Measurements from ENCODE around the gene RNPEPL1. TPM values are rescaled to one million over a fixed set of nuclear protein-coding genes. Genes with fewer than 3 reads are reported as not detected.

The RNPEPL1 gene
- total and polyA plus RNA-seq, 2 experiments from 2014 or later: 49.0 to 61.2 TPM

DNA sequence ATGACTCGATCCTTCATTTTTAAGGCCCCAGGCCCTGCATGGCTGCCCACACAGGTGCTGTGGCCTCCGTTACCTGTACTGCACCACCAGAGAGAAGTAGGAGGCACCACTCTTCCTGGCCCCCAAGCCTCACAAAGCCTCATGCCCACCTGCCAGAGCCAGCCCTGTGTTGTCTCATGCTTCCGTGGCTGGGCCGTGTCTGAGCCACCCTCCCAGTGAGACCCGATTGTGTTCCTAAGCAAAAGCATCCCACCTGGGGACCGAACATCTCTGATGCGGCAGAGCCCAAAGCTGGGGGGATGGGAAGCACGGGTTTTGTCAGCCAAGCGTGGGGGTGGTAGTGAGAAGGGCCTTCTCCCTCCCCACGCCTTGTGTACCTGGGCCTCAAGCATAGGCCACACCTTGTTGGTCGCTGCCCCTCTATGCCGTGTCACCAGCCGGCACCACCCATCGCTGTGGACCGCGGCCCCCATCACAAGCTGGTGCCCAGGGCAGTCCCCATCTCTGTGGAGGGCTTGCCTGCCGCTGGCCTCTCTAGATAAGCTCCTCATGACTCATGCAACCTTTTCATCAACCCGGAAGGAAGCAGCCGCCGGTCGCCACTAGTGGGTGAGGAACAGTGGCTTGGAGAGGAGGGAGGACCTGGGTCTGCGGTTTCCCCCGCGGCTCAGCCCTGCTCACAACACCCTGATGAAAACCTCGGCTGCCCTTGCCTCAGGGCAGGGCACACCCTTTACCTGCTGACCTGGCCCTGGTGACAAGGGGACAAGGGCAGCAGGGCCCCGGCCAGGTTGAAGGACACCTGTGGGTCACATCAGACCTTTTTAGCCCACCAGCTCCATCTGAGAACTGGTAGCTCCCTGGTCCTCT, 2.7 kb upstream of the RNPEPL1 start:
- no peaks in the 10 kb centered on the region for H3K27me3 ChIP-seq
- H3K4me3 ChIP-seq: no peak overlapping the region
- no peaks in the 10 kb centered on the region for H3K36me3 ChIP-seq
- H3K9me3 ChIP-seq (ENCODE audit: low read depth): no peaks in the 10 kb centered on the region
- peak; percentile 31 to 92 for DNase-seq (ENCODE audit: low read depth in 1 of 2, low spot score in 1 of 2)
- TF ChIP-seq, protein P1, sequence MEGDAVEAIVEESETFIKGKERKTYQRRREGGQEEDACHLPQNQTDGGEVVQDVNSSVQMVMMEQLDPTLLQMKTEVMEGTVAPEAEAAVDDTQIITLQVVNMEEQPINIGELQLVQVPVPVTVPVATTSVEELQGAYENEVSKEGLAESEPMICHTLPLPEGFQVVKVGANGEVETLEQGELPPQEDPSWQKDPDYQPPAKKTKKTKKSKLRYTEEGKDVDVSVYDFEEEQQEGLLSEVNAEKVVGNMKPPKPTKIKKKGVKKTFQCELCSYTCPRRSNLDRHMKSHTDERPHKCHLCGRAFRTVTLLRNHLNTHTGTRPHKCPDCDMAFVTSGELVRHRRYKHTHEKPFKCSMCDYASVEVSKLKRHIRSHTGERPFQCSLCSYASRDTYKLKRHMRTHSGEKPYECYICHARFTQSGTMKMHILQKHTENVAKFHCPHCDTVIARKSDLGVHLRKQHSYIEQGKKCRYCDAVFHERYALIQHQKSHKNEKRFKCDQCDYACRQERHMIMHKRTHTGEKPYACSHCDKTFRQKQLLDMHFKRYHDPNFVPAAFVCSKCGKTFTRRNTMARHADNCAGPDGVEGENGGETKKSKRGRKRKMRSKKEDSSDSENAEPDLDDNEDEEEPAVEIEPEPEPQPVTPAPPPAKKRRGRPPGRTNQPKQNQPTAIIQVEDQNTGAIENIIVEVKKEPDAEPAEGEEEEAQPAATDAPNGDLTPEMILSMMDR (IDR thresholded peaks at IDR 0.05; ENCODE audit: low read depth, low read length): no peak
- peak overlapping the region; percentile 6 for H3K27ac ChIP-seq
- H3K4me1 ChIP-seq (ENCODE audit: low read depth): peaks cover 25% of the 10 kb centered on the region

DNA sequence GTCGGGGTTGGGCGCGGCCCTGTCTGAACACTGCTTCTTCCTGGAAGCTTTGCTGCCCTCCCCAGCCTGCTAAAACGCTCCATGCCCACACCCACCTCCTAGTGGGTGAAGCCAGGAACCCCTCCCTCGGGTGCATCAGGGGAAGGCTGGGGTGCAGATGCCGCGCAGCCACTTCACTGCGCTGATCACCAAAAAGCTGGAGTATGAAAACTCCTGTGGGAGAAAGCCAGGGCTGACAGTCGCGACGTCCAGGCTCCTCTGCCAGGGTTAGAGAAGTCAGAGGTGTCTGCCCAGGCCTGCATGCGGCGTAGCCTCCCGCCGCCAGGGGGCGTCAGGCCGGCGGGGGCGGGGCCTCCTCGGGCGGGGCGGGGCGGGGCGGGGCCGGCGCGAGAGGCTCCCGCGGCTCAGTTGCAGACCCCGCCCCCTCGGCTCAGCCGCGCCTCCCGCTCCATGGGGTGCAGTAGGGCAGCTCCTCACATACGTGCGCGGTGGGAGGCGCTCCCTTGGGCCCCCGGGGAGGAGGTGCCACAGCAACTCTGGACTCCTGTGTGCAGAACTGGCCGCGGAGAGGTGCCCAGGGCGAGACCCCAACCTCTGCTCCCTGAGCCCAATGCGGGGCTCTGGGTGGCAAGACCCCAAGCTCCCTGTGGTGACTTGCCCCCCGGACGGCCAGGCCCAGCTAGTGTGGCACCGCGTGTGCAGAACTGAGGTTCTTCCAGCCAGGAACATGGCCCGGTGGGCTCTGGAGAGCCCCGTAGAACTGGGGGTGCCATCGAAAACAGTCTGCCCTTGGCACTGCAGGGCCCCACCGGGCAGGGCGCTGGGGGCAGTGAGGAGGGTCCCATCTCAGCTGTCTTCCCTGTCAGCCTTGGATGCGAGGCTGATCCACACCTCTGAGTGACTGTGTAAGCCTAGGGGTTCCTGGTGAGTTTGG, 1.8 kb upstream of the RNPEPL1 start:
- TF ChIP-seq, protein P1 (IDR thresholded peaks at IDR 0.05; ENCODE audit: low read depth, low read length): peak; percentile 65
- peak overlapping the region; percentile 1 for H3K4me3 ChIP-seq

DNA sequence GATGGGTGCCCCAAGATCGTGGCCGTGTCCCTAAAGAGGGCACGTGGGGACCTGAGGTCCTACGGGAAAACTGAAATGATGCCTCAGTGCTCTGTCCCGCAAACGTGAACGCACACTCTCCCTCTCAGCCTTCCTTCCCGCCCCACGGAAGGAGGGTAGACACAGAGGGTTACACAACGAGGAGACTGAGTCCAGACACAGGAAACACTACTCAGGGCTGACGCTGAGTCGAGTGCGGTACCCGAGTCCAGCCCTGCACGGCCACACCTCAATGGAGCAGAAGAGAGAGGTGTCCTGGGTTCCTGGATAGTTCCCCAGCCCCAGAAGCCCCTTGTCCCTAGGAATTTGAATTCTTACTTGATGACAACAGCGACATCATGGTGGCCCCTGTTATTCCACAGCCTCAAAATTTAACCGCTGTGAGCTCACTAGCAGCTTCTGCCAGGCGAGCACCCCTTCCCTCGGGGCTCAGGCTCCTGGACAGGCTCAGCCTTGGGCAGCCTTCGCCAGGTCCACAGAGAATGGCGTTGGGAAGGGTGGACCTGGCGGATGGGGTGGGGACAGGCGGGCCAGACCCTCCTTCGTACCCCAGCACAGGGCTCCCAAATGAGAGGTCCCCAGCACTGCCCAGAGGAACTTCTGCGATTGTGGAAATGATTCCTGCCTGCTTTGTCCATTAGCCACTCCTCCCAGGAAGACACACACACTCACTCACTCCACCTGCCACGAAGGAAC, 980 bp upstream of the RNPEPL1 start:
- Histone ChIP-seq H3K9me3 (ENCODE audit: low read depth) (no peaks in the 10 kb centered on the region), H3K27ac (no peak overlapping the region), H3K36me3 (no peaks in the 10 kb centered on the region), H3K4me3 (peak overlapping the region; percentile 50), H3K27me3 (no peaks in the 10 kb centered on the region), H3K4me1 (ENCODE audit: low read depth) (peaks cover 20% of the 10 kb centered on the region)
- DNase-seq (ENCODE audit: low read depth in 1 of 2, low spot score in 1 of 2): no peak
- TF ChIP-seq, protein P1 (IDR thresholded peaks at IDR 0.05; ENCODE audit: low read depth, low read length): no peak

More for the DNA sequence above, 1.8 kb upstream of the RNPEPL1 start:
- no peaks in the 10 kb centered on the region for H3K9me3 ChIP-seq (ENCODE audit: low read depth)
- no peaks in the 10 kb centered on the region for H3K27me3 ChIP-seq
- DNase-seq (ENCODE audit: low read depth in 1 of 2, low spot score in 1 of 2): peak; percentile 91 to 92
- peak overlapping the region; percentile 6 for H3K27ac ChIP-seq
- peaks cover 23% of the 10 kb centered on the region for H3K4me1 ChIP-seq (ENCODE audit: low read depth)
- H3K36me3 ChIP-seq: no peaks in the 10 kb centered on the region

DNA sequence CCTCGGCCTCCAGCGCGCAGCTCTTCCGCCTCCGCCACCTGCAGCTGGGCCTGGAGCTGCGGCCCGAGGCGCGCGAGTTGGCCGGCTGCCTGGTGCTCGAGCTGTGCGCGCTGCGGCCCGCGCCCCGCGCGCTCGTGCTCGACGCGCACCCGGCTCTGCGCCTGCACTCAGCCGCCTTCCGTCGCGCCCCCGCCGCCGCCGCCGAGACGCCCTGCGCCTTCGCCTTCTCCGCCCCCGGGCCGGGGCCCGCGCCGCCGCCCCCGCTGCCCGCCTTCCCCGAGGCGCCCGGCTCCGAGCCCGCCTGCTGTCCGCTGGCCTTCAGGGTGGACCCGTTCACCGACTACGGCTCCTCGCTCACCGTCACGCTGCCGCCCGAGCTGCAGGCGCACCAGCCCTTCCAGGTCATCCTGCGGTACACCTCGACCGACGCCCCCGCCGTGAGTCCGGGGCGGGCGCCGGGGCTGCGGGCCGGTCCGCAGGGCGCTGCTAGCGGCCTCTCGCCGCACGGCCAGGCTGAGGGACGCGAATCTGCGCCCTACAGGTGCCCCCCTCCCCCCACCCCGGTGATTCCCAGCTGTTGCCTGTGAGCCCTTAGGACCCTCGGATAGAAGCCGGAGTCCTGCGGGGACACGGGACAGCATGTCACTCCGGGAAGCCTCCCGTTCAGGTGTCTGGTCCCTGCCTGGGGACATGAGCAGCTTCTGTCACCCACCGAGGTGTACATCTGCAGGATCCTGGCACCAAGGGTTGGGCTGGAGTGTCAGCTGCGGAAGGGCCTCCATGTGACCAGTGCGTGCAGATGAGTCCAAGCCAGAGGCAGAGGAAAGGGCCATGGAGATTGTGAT, 616 bp downstream of the RNPEPL1 start:
- Histone ChIP-seq H3K36me3 (no peaks in the 10 kb centered on the region), H3K4me1 (ENCODE audit: low read depth) (peaks cover 20% of the 10 kb centered on the region), H3K4me3 (peak overlapping the region; percentile 56), H3K27me3 (no peaks in the 10 kb centered on the region), H3K9me3 (ENCODE audit: low read depth) (no peaks in the 10 kb centered on the region), H3K27ac (no peak overlapping the region)
- DNase-seq (ENCODE audit: low read depth in 1 of 2, low spot score in 1 of 2): peak; percentile 67
- TF ChIP-seq, protein P1 (IDR thresholded peaks at IDR 0.05; ENCODE audit: low read depth, low read length): no peak

Data from cardiac muscle cell (in vitro differentiated cells and primary cell).